Measurements from ENCODE around the gene ITIH2.
"Not testable (repeated sequence)": the region's sequence is repeated elsewhere in the genome, so short reads cannot be mapped to it uniquely, and the experiment has no call there.

Gene ITIH2

DNA sequence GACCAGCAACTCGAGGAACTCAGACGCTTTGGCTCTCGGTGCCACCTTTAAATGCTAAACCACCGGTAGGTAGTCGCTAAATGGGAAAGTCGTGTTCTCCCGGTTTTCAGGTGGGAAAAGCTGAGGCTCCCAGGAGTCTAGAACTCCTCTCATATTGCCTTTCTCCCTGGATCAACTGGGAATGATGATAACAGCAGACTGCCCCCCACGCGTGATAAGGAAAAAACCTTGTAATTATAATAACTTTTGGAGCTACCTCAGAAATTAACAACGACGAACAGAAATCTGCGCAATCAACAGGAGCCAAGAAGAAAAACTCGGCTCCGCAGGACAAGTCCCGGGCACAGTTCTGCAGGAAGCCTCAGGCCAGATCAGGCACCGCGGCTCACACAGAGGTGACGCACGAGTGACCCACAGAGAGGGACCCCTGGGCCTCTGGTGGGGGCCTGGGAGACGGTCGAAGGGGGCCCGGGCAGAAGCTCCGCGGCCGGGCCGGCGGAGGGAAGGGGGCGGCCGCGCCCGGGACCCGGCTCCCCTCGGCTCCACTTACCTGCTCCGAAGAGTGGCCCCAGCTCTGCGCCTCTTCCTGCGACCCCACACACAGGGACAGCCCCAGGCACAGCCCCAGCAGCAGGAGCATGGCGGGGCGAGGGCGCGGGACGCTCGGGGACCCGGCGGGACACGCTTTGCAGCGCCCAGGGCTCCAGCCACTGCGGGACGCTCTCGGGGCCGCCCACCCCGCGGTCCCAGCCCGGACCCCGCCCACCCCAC is 36.7 kb upstream of the ITIH2 start, which contains the start of gene ITIH5:
Gene ITIH5, minus strand, starts transcription at position 714 of the 771 bp plus-strand sequence. Its CDS starts 74 bp downstream, at position 640.
- Histone ChIP-seq H3K9me3 (ENCODE audit: insufficient read depth, low read length) (no peaks in the 10 kb centered on the region), H3K4me1 (ENCODE audit: insufficient read depth, insufficient read length) (no peaks in the 10 kb centered on the region), H3K9ac (ENCODE audit: insufficient read length, low read depth) (peak within 1 kb of the TSS; percentile 64), H3K4me3 (ENCODE audit: insufficient read length, low read depth) (peak within 1 kb of the TSS; percentile 54), H3K27me3 (ENCODE audit: insufficient read depth, insufficient read length) (peaks cover 50% of the 10 kb centered on the region), H3K36me3 (ENCODE audit: insufficient read depth, insufficient read length, low read length) (no peaks in the 10 kb centered on the region)
- TF ChIP-seq YY1 (IDR thresholded peaks at IDR 0.05; ENCODE audit: insufficient read depth, insufficient read length) (no peak), ZNF274 (IDR thresholded peaks at IDR 0.05; ENCODE audit: low read depth, low read length) (no peak), SUZ12 (IDR thresholded peaks at IDR 0.05; ENCODE audit: extremely low read depth, insufficient read depth, insufficient read length) (no peak)
- DNase-seq (ENCODE audit: low read depth, low spot score) = no peak

DNA sequence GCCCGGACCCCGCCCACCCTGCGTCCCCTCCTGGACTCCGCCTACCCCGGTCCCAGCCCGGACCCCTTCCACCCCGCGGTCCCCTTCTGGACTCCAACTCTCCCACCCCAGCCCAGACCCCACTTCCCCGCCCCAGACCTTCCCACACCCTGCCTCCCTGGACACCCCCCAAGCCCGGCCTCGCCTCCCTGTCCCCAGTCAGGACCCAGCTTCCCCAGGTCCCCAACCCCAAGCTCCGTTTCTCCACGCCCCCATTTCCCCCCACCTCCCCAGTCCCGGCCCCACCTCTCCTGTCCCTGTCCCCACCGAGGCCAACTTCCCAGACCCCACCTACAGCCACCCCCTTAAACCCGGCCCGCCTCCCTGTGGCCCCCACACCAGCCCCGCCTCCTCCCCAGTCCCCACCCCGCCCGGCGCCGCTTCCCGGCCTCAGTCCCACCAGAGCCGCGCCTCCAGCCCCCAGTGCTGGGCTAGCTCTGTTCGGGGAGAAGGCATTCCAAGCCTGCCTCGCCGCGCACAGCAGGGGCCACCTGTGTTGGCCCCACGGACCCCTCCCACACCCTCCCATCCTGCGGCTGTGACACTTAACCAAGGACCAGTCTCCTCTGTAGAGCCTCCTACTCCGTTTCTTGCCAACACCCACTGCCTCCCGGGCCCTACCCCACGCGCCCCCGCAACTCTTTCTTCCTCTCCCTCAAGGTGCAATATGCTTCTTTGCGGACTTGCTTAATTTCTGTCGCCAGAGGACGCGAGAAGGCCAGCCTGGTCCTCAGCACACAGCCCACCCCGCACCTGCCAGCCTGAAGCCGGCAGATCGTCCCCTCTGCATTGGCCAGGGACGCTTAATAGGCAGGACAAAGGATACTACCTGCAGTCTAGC is 35.6 kb upstream of the ITIH2 start:
- TF ChIP-seq ZNF274 (IDR thresholded peaks at IDR 0.05; ENCODE audit: low read depth, low read length) (no peak), SUZ12 (IDR thresholded peaks at IDR 0.05; ENCODE audit: extremely low read depth, insufficient read depth, insufficient read length) (no peak), YY1 (IDR thresholded peaks at IDR 0.05; ENCODE audit: insufficient read depth, insufficient read length) (no peak)
- no peaks in the 10 kb centered on the region for H3K36me3 ChIP-seq (ENCODE audit: insufficient read depth, insufficient read length, low read length)
- H3K9ac ChIP-seq (ENCODE audit: insufficient read length, low read depth) = peak overlapping the region; percentile 50
- no peaks in the 10 kb centered on the region for H3K4me1 ChIP-seq (ENCODE audit: insufficient read depth, insufficient read length)
- DNase-seq (ENCODE audit: low read depth, low spot score) = no peak
- H3K4me3 ChIP-seq (ENCODE audit: insufficient read length, low read depth) = peak overlapping the region; percentile 28
- H3K9me3 ChIP-seq (ENCODE audit: insufficient read depth, low read length) = no peaks in the 10 kb centered on the region
- H3K27me3 ChIP-seq (ENCODE audit: insufficient read depth, insufficient read length) = peaks cover 50% of the 10 kb centered on the region

DNA sequence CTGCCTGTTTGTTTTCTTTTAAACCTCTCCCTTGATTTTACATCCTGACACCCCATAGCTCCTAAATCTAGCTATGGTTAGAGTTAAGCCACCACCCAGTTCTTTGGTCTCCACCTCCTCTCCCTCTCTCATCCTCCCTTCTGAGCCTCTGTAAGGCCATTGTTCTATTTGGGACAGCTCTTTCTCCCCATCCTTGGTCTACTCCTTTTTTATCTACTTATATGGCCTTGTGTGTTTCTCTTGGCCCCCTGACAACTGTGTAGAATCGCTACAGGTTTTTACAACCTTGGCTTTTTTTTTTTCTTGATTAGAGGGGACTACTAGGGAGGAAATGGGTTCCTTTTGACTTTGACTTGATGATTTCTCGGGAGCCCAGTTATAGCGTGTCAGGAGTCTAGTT is 33.0 kb upstream of the ITIH2 start:
- no peaks in the 10 kb centered on the region for H3K4me1 ChIP-seq (ENCODE audit: insufficient read depth, insufficient read length)
- no peak overlapping the region for H3K9ac ChIP-seq (ENCODE audit: insufficient read length, low read depth)
- TF ChIP-seq SUZ12 (IDR thresholded peaks at IDR 0.05; ENCODE audit: extremely low read depth, insufficient read depth, insufficient read length) (no peak), ZNF274 (IDR thresholded peaks at IDR 0.05; ENCODE audit: low read depth, low read length) (no peak), YY1 (IDR thresholded peaks at IDR 0.05; ENCODE audit: insufficient read depth, insufficient read length) (no peak)
- H3K4me3 ChIP-seq (ENCODE audit: insufficient read length, low read depth) = no peak overlapping the region
- DNase-seq (ENCODE audit: low read depth, low spot score) = no peak
- H3K9me3 ChIP-seq (ENCODE audit: insufficient read depth, low read length) = no peaks in the 10 kb centered on the region
- H3K27me3 ChIP-seq (ENCODE audit: insufficient read depth, insufficient read length) = peaks cover 39% of the 10 kb centered on the region
- no peaks in the 10 kb centered on the region for H3K36me3 ChIP-seq (ENCODE audit: insufficient read depth, insufficient read length, low read length)

DNA sequence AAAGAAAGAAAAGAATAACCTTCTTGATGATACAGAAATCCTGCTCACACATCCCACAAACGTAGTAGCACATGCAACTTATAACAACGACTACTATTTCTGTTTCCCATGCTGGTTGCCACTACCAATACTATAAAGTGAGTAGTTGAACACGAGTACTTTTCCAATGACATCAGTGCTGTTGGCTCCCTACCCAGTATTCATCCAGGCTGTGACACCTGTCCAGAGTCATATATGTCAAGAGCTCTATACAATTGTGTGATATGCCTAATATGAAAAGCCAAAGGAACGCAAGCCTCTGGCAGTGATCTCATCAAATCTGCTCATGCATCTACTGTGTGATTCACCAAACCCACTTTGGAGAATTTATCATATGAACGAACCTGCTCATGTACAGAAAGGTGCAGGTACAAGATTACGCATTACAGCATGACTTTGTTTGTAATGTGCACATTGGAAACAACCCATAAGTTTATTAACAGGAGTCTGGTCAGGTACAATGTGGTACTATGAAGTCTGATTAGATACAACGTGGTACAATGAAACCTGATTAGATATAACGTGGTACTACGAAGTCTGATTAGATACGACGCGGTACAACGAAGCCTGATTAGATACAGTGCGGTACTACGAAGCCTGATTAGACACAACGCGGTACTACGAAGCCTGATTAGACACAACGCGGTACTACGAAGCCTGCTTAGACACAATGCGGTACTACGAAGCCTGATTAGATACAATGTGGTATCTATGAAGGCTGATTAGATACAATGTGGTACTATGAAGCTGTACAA is 30.6 kb upstream of the ITIH2 start:
- Histone ChIP-seq H3K36me3 (ENCODE audit: insufficient read depth, insufficient read length, low read length) (no peaks in the 10 kb centered on the region), H3K27me3 (ENCODE audit: insufficient read depth, insufficient read length) (peaks cover 24% of the 10 kb centered on the region), H3K9me3 (ENCODE audit: insufficient read depth, low read length) (no peaks in the 10 kb centered on the region), H3K4me1 (ENCODE audit: insufficient read depth, insufficient read length) (no peaks in the 10 kb centered on the region), H3K4me3 (ENCODE audit: insufficient read length, low read depth) (no peak overlapping the region), H3K9ac (ENCODE audit: insufficient read length, low read depth) (no peak overlapping the region)
- no peak for DNase-seq (ENCODE audit: low read depth, low spot score)
- no peak for TF ChIP-seq YY1 (IDR thresholded peaks at IDR 0.05; ENCODE audit: insufficient read depth, insufficient read length)
- TF ChIP-seq ZNF274 (IDR thresholded peaks at IDR 0.05; ENCODE audit: low read depth, low read length) = no peak
- no peak for TF ChIP-seq SUZ12 (IDR thresholded peaks at IDR 0.05; ENCODE audit: extremely low read depth, insufficient read depth, insufficient read length)

DNA sequence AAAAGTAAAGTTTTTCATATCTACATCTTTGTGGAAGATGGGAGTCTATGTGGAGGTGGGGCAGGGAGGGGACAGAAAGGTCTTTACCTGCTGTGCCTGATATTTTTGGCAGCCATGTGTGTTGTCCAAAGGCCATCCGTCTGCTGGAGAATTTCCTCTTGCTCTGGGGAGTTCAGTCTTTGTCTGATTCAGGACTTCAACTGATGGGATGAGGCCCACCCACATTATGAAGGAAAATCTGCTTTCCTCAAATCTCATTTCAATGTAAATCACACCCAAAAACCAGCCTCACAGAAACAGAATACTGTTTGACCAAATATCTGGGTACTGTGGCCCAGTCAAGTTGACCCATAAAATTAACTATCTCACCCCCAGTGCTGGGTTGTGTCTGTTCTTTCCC is 23.9 kb upstream of the ITIH2 start:
- TF ChIP-seq SUZ12 (IDR thresholded peaks at IDR 0.05; ENCODE audit: extremely low read depth, insufficient read depth, insufficient read length) (no peak), YY1 (IDR thresholded peaks at IDR 0.05; ENCODE audit: insufficient read depth, insufficient read length) (no peak), ZNF274 (IDR thresholded peaks at IDR 0.05; ENCODE audit: low read depth, low read length) (no peak)
- Histone ChIP-seq H3K9me3 (ENCODE audit: insufficient read depth, low read length) (no peaks in the 10 kb centered on the region), H3K9ac (ENCODE audit: insufficient read length, low read depth) (no peak overlapping the region), H3K4me3 (ENCODE audit: insufficient read length, low read depth) (no peak overlapping the region), H3K36me3 (ENCODE audit: insufficient read depth, insufficient read length, low read length) (no peaks in the 10 kb centered on the region), H3K4me1 (ENCODE audit: insufficient read depth, insufficient read length) (no peaks in the 10 kb centered on the region), H3K27me3 (ENCODE audit: insufficient read depth, insufficient read length) (no peaks in the 10 kb centered on the region)
- no peak for DNase-seq (ENCODE audit: low read depth, low spot score)

DNA sequence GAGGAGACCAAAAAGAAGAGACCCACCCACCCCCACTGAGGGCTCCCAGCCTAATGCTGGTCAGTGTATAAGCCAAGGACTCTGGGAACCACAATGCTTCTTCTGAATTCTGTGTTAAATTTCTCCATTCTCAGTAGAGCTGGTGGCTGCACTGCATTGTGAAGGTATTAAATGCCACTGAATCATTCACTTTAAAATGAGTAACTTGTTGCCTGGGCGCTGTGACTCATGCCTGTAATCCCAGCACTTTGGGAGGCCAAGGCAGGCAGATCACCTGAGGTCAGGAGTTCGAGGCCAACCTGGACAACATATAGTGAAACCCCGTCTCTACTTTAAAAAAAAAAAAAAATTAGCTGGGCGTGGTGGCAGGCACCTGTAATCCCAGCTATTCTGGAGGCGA is 23.0 kb upstream of the ITIH2 start:
- H3K9ac ChIP-seq (ENCODE audit: insufficient read length, low read depth); H3K4me1 ChIP-seq (ENCODE audit: insufficient read depth, insufficient read length); H3K9me3 ChIP-seq (ENCODE audit: insufficient read depth, low read length): not testable (repeated sequence)

More for the DNA sequence above, 23.0 kb upstream of the ITIH2 start:
- not testable (repeated sequence) for H3K27me3 ChIP-seq (ENCODE audit: insufficient read depth, insufficient read length); DNase-seq (ENCODE audit: low read depth, low spot score); H3K36me3 ChIP-seq (ENCODE audit: insufficient read depth, insufficient read length, low read length); H3K4me3 ChIP-seq (ENCODE audit: insufficient read length, low read depth)

All from NT2/D1 (cell line).